SU-DHL-6 (cell line): ENCODE data around the gene CDK11B.

ENCODE experiments used
- H2AFZ ChIP-seq: fragments of 200-600 bp; sonication (generic); 2 replicates; pipeline ENCODE4 v1.6.1; 2014; ENCODE audit warnings: low read depth, mild to moderate bottlenecking, moderate library complexity, mixed read lengths, antibody characterized with exemption, low read length; ENCODE audit not compliant: severe bottlenecking
- H3F3A ChIP-seq: fragments of 200-600 bp; shearing (Covaris generic); 2 replicates; pipeline ENCODE4 v1.6.0; 2016; ENCODE audit warnings: antibody characterized with exemption, mild to moderate bottlenecking; ENCODE audit not compliant: insufficient read depth
- H3K27ac ChIP-seq: fragments of 200-600 bp; sonication (generic); 2 replicates; pipeline ENCODE4 v1.5.1; 2016; ENCODE audit warnings: low read depth, mild to moderate bottlenecking, low read length, moderate library complexity, mixed read lengths
- H3K27me3 ChIP-seq: fragments of 200-600 bp; sonication (generic), shearing (Covaris generic); 2 replicates; pipeline ENCODE4 v1.6.0; 2014; ENCODE audit warnings: mild to moderate bottlenecking, low read length
- H3K36me3 ChIP-seq: fragments of 200-600 bp; sonication (generic); 2 replicates; pipeline ENCODE4 v1.6.1; 2014; ENCODE audit warnings: mild to moderate bottlenecking, low read length, mixed read lengths
- H3K4me2 ChIP-seq: fragments of 300-600, 200-600 bp; shearing (Covaris generic), sonication (generic); 2 replicates; pipeline ENCODE4 v1.6.0; 2014; ENCODE audit warnings: low read length, low read depth, mild to moderate bottlenecking; ENCODE audit not compliant: poor library complexity, severe bottlenecking
- H3K4me3 ChIP-seq: fragments of 200-600 bp; sonication (generic); 2 replicates; pipeline ENCODE4 v1.5.1; 2014; ENCODE audit warnings: antibody characterized with exemption, low read length, mild to moderate bottlenecking, mixed read lengths; ENCODE audit not compliant: insufficient read depth, poor library complexity, severe bottlenecking
- H3K79me2 ChIP-seq: fragments of 200-600 bp; sonication (generic); 2 replicates; pipeline ENCODE4 v1.6.1; 2014; ENCODE audit warnings: mild to moderate bottlenecking, low read length, moderate library complexity; ENCODE audit not compliant: insufficient read depth
- H3K9ac ChIP-seq: fragments of 200-600 bp; sonication (generic); 2 replicates; pipeline ENCODE4 v1.7.0; 2014; ENCODE audit warnings: mild to moderate bottlenecking, low read length
- H3K9me2 ChIP-seq: fragments of 200-600 bp; sonication (generic); replicated peaks from 2 replicates; pipeline ENCODE4 v1.6.1; 2014; ENCODE audit warnings: low read length; ENCODE audit not compliant: insufficient read depth
- H3K9me3 ChIP-seq: fragments of 200-600 bp; sonication (generic); 2 replicates; pipeline ENCODE4 v1.6.1; 2014; ENCODE audit warnings: low read length, mixed read lengths; ENCODE audit not compliant: insufficient read depth
- H4K20me1 ChIP-seq: fragments of 200-600 bp; sonication (generic); 2 replicates; pipeline ENCODE4 v1.6.1; 2014; ENCODE audit warnings: low read depth, mild to moderate bottlenecking, antibody characterized with exemption, low read length, moderate library complexity, mixed read lengths
- CTCF ChIP-seq: fragments of 200-600 bp; sonication (generic); IDR thresholded peaks from one replicate; pipeline ENCODE4 v1.5.1; 2017; ENCODE audit warnings: antibody characterized with exemption, mild to moderate bottlenecking, low read length, moderate library complexity; ENCODE audit not compliant: insufficient read depth, poor library complexity, severe bottlenecking
- EZH2phosphoT487 ChIP-seq: fragments of 200-600 bp; sonication (generic), shearing (Covaris generic); conservative IDR thresholded peaks from 2 replicates; pipeline ENCODE4 v1.6.1; 2018; ENCODE audit warnings: mild to moderate bottlenecking, antibody characterized with exemption, low read length, moderate library complexity, mixed read lengths

The CDK11B gene

GRCh38 chr1:1618396-1619068 lies 40.3 kb downstream of the CDK11B start:
- Histone ChIP-seq H3K36me3 (no peaks in the 10 kb centered on the region), H3K27me3 (no peaks in the 10 kb centered on the region), H2AFZ (no peak overlapping the region), H3K4me3 (no peak overlapping the region), H3K9me2 (no peaks in the 10 kb centered on the region), H3F3A (no peaks in the 10 kb centered on the region; the same call in 1 of the 2 replicates), H3K27ac (no peak overlapping the region), H3K79me2 (0 out of 2 replicates have a peak, but pooled peaks cover 3% of the 10 kb centered on the region), H4K20me1 (no peaks in the 10 kb centered on the region), H3K4me2 (no peak overlapping the region), H3K9ac (no peak overlapping the region), H3K9me3 (no peaks in the 10 kb centered on the region)
- TF ChIP-seq CTCF, result no peak
- no peak for TF ChIP-seq EZH2phosphoT487

DNA sequence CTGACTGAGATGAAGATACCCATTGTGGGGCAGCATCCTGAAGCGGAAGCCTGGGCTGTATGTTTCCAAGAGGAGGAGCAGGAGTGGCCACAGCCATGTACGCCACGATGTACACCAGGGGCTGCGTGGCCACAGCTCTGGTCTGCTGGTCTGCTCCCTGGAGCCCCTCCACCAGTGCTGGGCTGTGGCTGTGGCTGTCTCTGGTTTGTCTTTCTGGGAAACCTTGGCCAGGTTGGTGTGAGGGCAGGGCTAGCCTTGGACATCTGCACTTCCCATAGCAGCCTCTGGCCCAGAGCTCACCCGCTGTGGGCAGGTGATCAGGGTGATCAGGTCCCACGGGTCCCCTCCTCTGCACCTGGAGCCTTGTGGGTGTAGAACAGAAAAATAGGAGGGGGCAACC lies 40.9 kb downstream of the CDK11B start:
- no peaks in the 10 kb centered on the region for H4K20me1 ChIP-seq
- H3K9me2 ChIP-seq, result no peaks in the 10 kb centered on the region
- no peak overlapping the region for H3K9ac ChIP-seq
- H3K36me3 ChIP-seq, result no peaks in the 10 kb centered on the region
- H3K4me2 ChIP-seq, result no peak overlapping the region
- H3K79me2 ChIP-seq, result 0 out of 2 replicates have a peak, but pooled peaks cover 3% of the 10 kb centered on the region
- no peak overlapping the region for H2AFZ ChIP-seq
- no peaks in the 10 kb centered on the region; the same call in 1 of the 2 replicates for H3F3A ChIP-seq
- no peak overlapping the region for H3K27ac ChIP-seq
- H3K9me3 ChIP-seq, result no peaks in the 10 kb centered on the region
- no peak overlapping the region for H3K4me3 ChIP-seq
- no peaks in the 10 kb centered on the region for H3K27me3 ChIP-seq
- TF ChIP-seq CTCF, result no peak

- Histone ChIP-seq H3K4me3 (no peak overlapping the region), H3F3A (no peaks in the 10 kb centered on the region; the same call in 1 of the 2 replicates), H3K9me2 (no peaks in the 10 kb centered on the region), H3K27ac (no peak overlapping the region), H3K36me3 (no peaks in the 10 kb centered on the region), H3K79me2 (0 out of 2 replicates have a peak, but pooled peaks cover 3% of the 10 kb centered on the region), H2AFZ (no peak overlapping the region), H3K4me2 (no peak overlapping the region), H3K9me3 (no peaks in the 10 kb centered on the region), H4K20me1 (no peaks in the 10 kb centered on the region), H3K27me3 (no peaks in the 10 kb centered on the region), H3K9ac (no peak overlapping the region)
- no peak for TF ChIP-seq EZH2phosphoT487
- TF ChIP-seq CTCF, result no peak
Measured at GRCh38 chr1:1617516-1617915, 41.3 kb downstream of the CDK11B start.
